HCT116 (cell line): Measurements from ENCODE around the gene C1QTNF3. TPM values are rescaled to one million over a fixed set of nuclear protein-coding genes. Genes with fewer than 3 reads are reported as not detected.

Experiments
- ATAC-seq: fragments of 200-7000 bp; cut with Tn5 transposase; 2 replicates; pipeline ENCODE4 v1.9.1; 2020; ENCODE audit warnings: mild to moderate bottlenecking, moderate library complexity
- BruUV-seq: library from RNA; stranded (reverse); fragments of 400-500 nt; replicated peaks from 2 replicates; lab custom pipeline; 2021; lab: Mats Ljungman, UMichigan
- CTCF ChIA-PET: fragments of 300-600 bp; sonication (Branson Sonifier 250); formaldehyde crosslinking; loops from one replicate; lab custom pipeline; 2021; ENCODE audit warnings: antibody characterized with exemption; lab: Charles Lee
- POLR2A ChIA-PET: fragments of 300-600, 350-600 bp; sonication (Branson Sonifier 250); formaldehyde crosslinking; loops from one replicate; lab custom pipeline; 2021; ENCODE audit warnings: antibody characterized with exemption; lab: Charles Lee
- RAD21 ChIA-PET, 2 experiments: fragments of 300-600 bp; sonication (Branson Sonifier 250); formaldehyde crosslinking; loops; one replicate each; lab custom pipeline; 2023; ENCODE audit warnings: low total read pairs in 2 of 2; ENCODE audit not compliant: uncharacterized antibody in 2 of 2, unreplicated experiment in 2 of 2, low non-redundant PET in 1 of 2; lab: Charles Lee
- DNase-seq: peaks from one replicate; pipeline ENCODE4 v3.0.0-alpha.2; 2010; ENCODE audit warnings: low read depth, low spot score
- H2AFZ ChIP-seq: fragments of 200-600 bp; shearing (Covaris generic), sonication (generic); 2 replicates; pipeline ENCODE4 v1.6.1; 2017; ENCODE audit warnings: low read depth, mixed run types, mixed read lengths, antibody characterized with exemption, low read length; ENCODE audit not compliant: poor library complexity, severe bottlenecking
- H3K27ac ChIP-seq: 2 replicates; pipeline ENCODE4 v1.5.1; 2012; ENCODE audit warnings: low read depth, low read length
- H3K27me3 ChIP-seq: fragments of 200-600 bp; sonication (generic); 2 replicates; pipeline ENCODE4 v1.6.1; 2016; ENCODE audit warnings: mixed run types, low read length, mixed read lengths; ENCODE audit not compliant: insufficient read depth
- H3K36me3 ChIP-seq, 2 experiments: fragments of 200-500 bp in 1 of 2; fragments of 200-600 bp in 1 of 2; sonication (Bioruptor generic) in 1 of 2; sonication (generic) in 1 of 2; 2 replicates each; pipeline versions ENCODE4 v1.5.1 to v1.6.1; 2014 to 2016; ENCODE audit warnings: low read length in 2 of 2, inconsistent platforms in 1 of 2, mixed read lengths in 1 of 2, mixed run types in 1 of 2; ENCODE audit not compliant: insufficient read depth in 2 of 2, control insufficient read depth in 1 of 2
- H3K4me1 ChIP-seq, 2 experiments: fragments of 200-600 bp in 1 of 2; sonication (generic) in 1 of 2; 2 replicates each; pipeline versions ENCODE4 v1.5.1 to v1.6.1; 2012 to 2017; ENCODE audit warnings: low read length in 2 of 2, inconsistent platforms in 1 of 2, mild to moderate bottlenecking in 1 of 2, mixed read lengths in 1 of 2, mixed run types in 1 of 2, moderate library complexity in 1 of 2; ENCODE audit not compliant: insufficient read depth in 2 of 2, control insufficient read depth in 1 of 2
- H3K4me2 ChIP-seq: fragments of 200-600 bp; sonication (generic); 2 replicates; pipeline ENCODE4 v1.6.1; 2017; ENCODE audit warnings: mixed run types, low read length, mixed read lengths
- H3K4me3 ChIP-seq, 2 experiments: fragments of 200-600 bp in 1 of 2; sonication (generic) in 1 of 2; replicated peaks in 1 of 2; 2 replicates each; pipeline ENCODE4 v1.5.1; 2011 to 2016; ENCODE audit warnings: low read length in 2 of 2, control low read depth in 1 of 2, low read depth in 1 of 2, mild to moderate bottlenecking in 1 of 2, mixed read lengths in 1 of 2, mixed run types in 1 of 2
- H3K79me2 ChIP-seq: fragments of 200-600 bp; sonication (generic); 2 replicates; pipeline ENCODE4 v1.6.1; 2017; ENCODE audit warnings: mild to moderate bottlenecking, mixed run types, low read length, moderate library complexity, mixed read lengths; ENCODE audit not compliant: insufficient read depth
- H3K9ac ChIP-seq: fragments of 200-600 bp; sonication (generic); 2 replicates; pipeline ENCODE4 v1.6.1; 2016; ENCODE audit warnings: low read length, mixed read lengths
- H3K9me2 ChIP-seq: fragments of 200-600 bp; sonication (generic), shearing (Covaris generic); 2 replicates; pipeline ENCODE4 v1.6.1; 2017; ENCODE audit warnings: mixed run types, mild to moderate bottlenecking, moderate library complexity; ENCODE audit not compliant: insufficient read depth
- H3K9me3 ChIP-seq, 2 experiments: fragments of 200-500 bp in 1 of 2; fragments of 200-600 bp in 1 of 2; sonication (Bioruptor generic) in 1 of 2; sonication (generic) in 1 of 2; 2 replicates each; pipeline ENCODE4 v1.6.1; 2014 to 2017; ENCODE audit warnings: low read length in 2 of 2, mixed read lengths in 2 of 2, inconsistent platforms in 1 of 2, low read depth in 1 of 2, mild to moderate bottlenecking in 1 of 2, mixed run types in 1 of 2, moderate library complexity in 1 of 2; ENCODE audit not compliant: control insufficient read depth in 1 of 2, insufficient read depth in 1 of 2
- H4K20me1 ChIP-seq: fragments of 200-600 bp; sonication (generic), shearing (Covaris generic); 2 replicates; pipeline ENCODE4 v1.6.1; 2017; ENCODE audit warnings: mixed run types, mild to moderate bottlenecking, moderate library complexity; ENCODE audit not compliant: insufficient read depth
- ATF3 ChIP-seq: IDR thresholded peaks from 2 replicates; pipeline ENCODE4 v1.6.1; 2012
- CBX3 ChIP-seq: IDR thresholded peaks from 2 replicates; pipeline ENCODE4 v1.6.1; 2012; ENCODE audit warnings: low read depth
- CEBPB ChIP-seq: IDR thresholded peaks from 2 replicates; pipeline ENCODE4 v1.6.1; 2012; ENCODE audit warnings: low read depth
- CTCF ChIP-seq, 3 experiments: fragments of 200-600 bp in 1 of 3; sonication (generic) in 1 of 3; IDR thresholded peaks in 2 of 3; conservative IDR thresholded peaks in 1 of 3; 2 replicates each; pipeline ENCODE4 v1.5.1; 2012 to 2017; ENCODE audit warnings: low read depth in 2 of 3, low read length in 2 of 3, antibody characterized with exemption in 1 of 3, borderline replicate concordance in 1 of 3, control low read depth in 1 of 3, mild to moderate bottlenecking in 1 of 3, mixed read lengths in 1 of 3, mixed run types in 1 of 3, moderate library complexity in 1 of 3; ENCODE audit not compliant: insufficient read depth in 1 of 3
- EGR1 ChIP-seq: IDR thresholded peaks from 2 replicates; pipeline ENCODE4 v1.6.1; 2012; ENCODE audit warnings: low read depth
- EZH2 ChIP-seq: fragments of 200-600 bp; sonication (generic); IDR thresholded peaks from 2 replicates; pipeline ENCODE4 v1.6.1; 2017; ENCODE audit warnings: antibody characterized with exemption, mixed run types
- FOSL1 ChIP-seq: IDR thresholded peaks from 2 replicates; pipeline ENCODE4 v1.6.1; 2012; ENCODE audit warnings: low read depth
- JUND ChIP-seq: IDR thresholded peaks from 2 replicates; pipeline ENCODE4 v1.6.1; 2012
- MAX ChIP-seq: IDR thresholded peaks from 2 replicates; pipeline ENCODE4 v1.6.1; 2012
- POLR2A ChIP-seq: IDR thresholded peaks from 2 replicates; pipeline ENCODE4 v1.7.0; 2011; ENCODE audit warnings: borderline replicate concordance; ENCODE audit not compliant: insufficient read depth, insufficient read length; ENCODE audit errors: extremely low read depth
- RAD21 ChIP-seq: IDR thresholded peaks from 2 replicates; pipeline ENCODE4 v1.6.1; 2012; ENCODE audit warnings: low read depth, mild to moderate bottlenecking
- SIN3A ChIP-seq: IDR thresholded peaks from 2 replicates; pipeline ENCODE4 v1.6.1; 2012; ENCODE audit warnings: low read depth
- SP1 ChIP-seq: IDR thresholded peaks from 2 replicates; pipeline ENCODE4 v1.6.1; 2012; ENCODE audit warnings: low read depth
- TCF7L2 ChIP-seq: IDR thresholded peaks from 2 replicates; pipeline ENCODE4 v1.7.0; 2011; ENCODE audit warnings: borderline replicate concordance, inconsistent platforms; ENCODE audit not compliant: insufficient read depth, insufficient read length; ENCODE audit errors: extremely low read depth
- YY1 ChIP-seq: IDR thresholded peaks from 2 replicates; pipeline ENCODE4 v1.6.1; 2011; ENCODE audit warnings: low read length, low read depth, moderate library complexity, mild to moderate bottlenecking; ENCODE audit not compliant: insufficient replicate concordance; ENCODE audit errors: extremely low read depth
- ZBTB33 ChIP-seq: IDR thresholded peaks from 2 replicates; pipeline ENCODE4 v1.6.1; 2011; ENCODE audit warnings: mild to moderate bottlenecking, low read length, moderate library complexity; ENCODE audit not compliant: insufficient replicate concordance; ENCODE audit errors: extremely low read depth
- ZFX ChIP-seq: fragments of 450-650 bp; IDR thresholded peaks from 2 replicates; pipeline ENCODE4 v1.6.1; 2017
- ZNF274 ChIP-seq: fragments of 200-500 bp; sonication (Bioruptor generic); IDR thresholded peaks from 2 replicates; pipeline ENCODE4 v1.6.1; 2014; ENCODE audit warnings: mild to moderate bottlenecking, low read depth, low read length, inconsistent platforms
- intact Hi-C: fragments of 100-400 bp; cut with micrococcal nuclease; formaldehyde crosslinking; loops from 2 replicates; pipeline ENCODE4 v1.10.0; 2022
- total RNA-seq: library from RNA; stranded (reverse); gene quantifications from one replicate; pipeline ENCODE4 v1.2.1, GENCODE V29; 2021; ENCODE audit not compliant: unreplicated experiment

C1QTNF3 gene
- total RNA-seq, 1 experiment from 2014 or later: 2.6 TPM

DNA sequence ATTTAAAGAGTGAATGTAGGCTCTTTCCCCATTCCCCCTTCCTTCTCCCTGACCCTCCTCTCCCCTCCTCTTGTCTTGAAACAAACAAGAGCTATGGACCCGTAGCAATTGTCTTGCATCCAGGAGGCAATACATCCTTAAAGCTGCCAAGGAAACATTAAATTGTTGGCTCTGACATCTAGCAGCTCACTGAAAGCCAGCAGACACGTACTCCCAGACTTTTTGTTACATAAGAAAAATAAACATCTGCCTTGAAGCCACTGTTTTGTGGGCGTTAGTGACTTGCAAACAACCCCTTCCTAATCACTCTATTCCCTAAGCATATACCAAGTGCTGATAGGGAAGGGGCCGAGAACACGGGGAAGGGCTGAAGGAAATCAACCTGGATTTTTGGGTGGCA lies 67.2 kb downstream of the C1QTNF3 start:
- no TSS peak for BruUV-seq
- no peak for TF ChIP-seq EZH2
- no peak for TF ChIP-seq MAX
- TF ChIP-seq SIN3A: no peak
- TF ChIP-seq TCF7L2: no peak
- TF ChIP-seq POLR2A: no peak
- TF ChIP-seq ZFX: no peak
- TF ChIP-seq EGR1: no peak
- TF ChIP-seq YY1: no peak
- no peak for TF ChIP-seq ZNF274
- TF ChIP-seq FOSL1: no peak
- no peak for TF ChIP-seq SP1
- TF ChIP-seq JUND: no peak
- TF ChIP-seq ATF3: no peak
- TF ChIP-seq CEBPB: no peak
- TF ChIP-seq ZBTB33: no peak
- no peak for TF ChIP-seq CTCF (IDR thresholded peaks at IDR 0.05 in 2 of 3, conservative IDR thresholded peaks at IDR 0.05 in 1 of 3; ENCODE audit: borderline replicate concordance in 1 of 3, insufficient read depth in 1 of 3, low read depth in 2 of 3, low read length in 2 of 3)
- no peak for TF ChIP-seq RAD21
- TF ChIP-seq CBX3: no peak
- ChIA-PET POLR2A (no interaction called here), RAD21 (no interaction called here), CTCF (interaction anchor here (0.9 kb wide), 1 partner anchor 541 kb away, joined by 3 read pairs; no protein-coding TSS in a partner anchor)
- Histone ChIP-seq H3K27ac (no peak overlapping the region), H3K36me3 (no peaks in the 10 kb centered on the region), H3K27me3 (peaks cover 10% of the 10 kb centered on the region), H3K4me2 (no peak overlapping the region), H3K9me2 (no peaks in the 10 kb centered on the region), H3K9ac (no peak overlapping the region), H4K20me1 (no peaks in the 10 kb centered on the region), H3K4me3 (no peak overlapping the region), H3K4me1 (no peaks in the 10 kb centered on the region), H3K79me2 (no peaks in the 10 kb centered on the region), H2AFZ (no peak overlapping the region), H3K9me3 (no peaks in the 10 kb centered on the region)
- ATAC-seq: no peak
- intact Hi-C loops: no loop called here
- DNase-seq: no peak
